GM23338 (cell line): ENCODE data around the gene LOXL1. TPM values are rescaled to one million over a fixed set of nuclear protein-coding genes. Genes with fewer than 3 reads are reported as not detected.

Source experiments
- ATAC-seq: fragments of 200-7000 bp; cut with Tn5 transposase; 3 replicates; pipeline ENCODE4 v1.9.1; 2020
- DNase-seq: peaks from one replicate; pipeline ENCODE4 v3.0.0-alpha.2; 2015; ENCODE audit warnings: low spot score
- H2AFZ ChIP-seq: fragments of 200-600 bp; sonication (generic); 2 replicates; pipeline ENCODE4 v1.8.0; 2016; ENCODE audit warnings: antibody characterized with exemption, mild to moderate bottlenecking, moderate library complexity
- H3F3A ChIP-seq: fragments of 200-600 bp; sonication (generic); replicated peaks from 2 replicates; pipeline ENCODE4 v1.8.0; 2017; ENCODE audit warnings: antibody characterized with exemption, mixed run types, low read depth
- H3K27ac ChIP-seq: fragments of 200-600 bp; sonication (generic); 2 replicates; pipeline ENCODE4 v1.6.1; 2016; ENCODE audit warnings: low read depth
- H3K27me3 ChIP-seq: fragments of 200-600 bp; sonication (generic); 2 replicates; pipeline ENCODE4 v1.8.0; 2016; ENCODE audit warnings: mild to moderate bottlenecking, mixed run types, moderate library complexity; ENCODE audit not compliant: insufficient read depth
- H3K36me3 ChIP-seq: fragments of 200-600 bp; sonication (generic); 2 replicates; pipeline ENCODE4 v1.8.0; 2016; ENCODE audit warnings: mild to moderate bottlenecking; ENCODE audit not compliant: insufficient read depth
- H3K4me1 ChIP-seq: fragments of 200-600 bp; sonication (generic); 2 replicates; pipeline ENCODE4 v1.8.0; 2016; ENCODE audit warnings: mild to moderate bottlenecking, moderate library complexity; ENCODE audit not compliant: insufficient read depth
- H3K4me2 ChIP-seq: fragments of 200-600 bp; sonication (generic); 2 replicates; pipeline ENCODE4 v1.7.1; 2017; ENCODE audit warnings: mixed run types
- H3K4me3 ChIP-seq: fragments of 200-600 bp; sonication (generic); 2 replicates; pipeline ENCODE4 v1.6.1; 2016; ENCODE audit warnings: mixed run types
- H3K79me2 ChIP-seq: fragments of 200-600 bp; sonication (generic); replicated peaks from 2 replicates; pipeline ENCODE4 v1.8.0; 2017; ENCODE audit warnings: mild to moderate bottlenecking; ENCODE audit not compliant: insufficient read depth
- H3K9me2 ChIP-seq: fragments of 200-600 bp; sonication (generic); 2 replicates; pipeline ENCODE4 v1.8.0; 2017; ENCODE audit not compliant: insufficient read depth
- H4K20me1 ChIP-seq: fragments of 200-600 bp; sonication (generic); replicated peaks from 2 replicates; pipeline ENCODE4 v1.8.0; 2017; ENCODE audit warnings: mild to moderate bottlenecking; ENCODE audit not compliant: insufficient read depth
- H3K27ac Mint-ChIP-seq: 2 replicates; pipeline ENCODE4 v1.8.0; 2020; ENCODE audit warnings: inconsistent platforms, mild to moderate bottlenecking, moderate library complexity, mixed read lengths
- H3K27me3 Mint-ChIP-seq: 3 replicates; pipeline ENCODE4 v1.8.0; 2022; ENCODE audit warnings: low read depth, mild to moderate bottlenecking, moderate library complexity, mixed read lengths, inconsistent platforms; ENCODE audit not compliant: insufficient read depth, poor library complexity
- H3K36me3 Mint-ChIP-seq: 3 replicates; pipeline ENCODE4 v1.8.0; 2021; ENCODE audit warnings: low read depth, mild to moderate bottlenecking, inconsistent platforms, moderate library complexity, mixed read lengths
- H3K4me1 Mint-ChIP-seq: 3 replicates; pipeline ENCODE4 v1.8.0; 2020; ENCODE audit warnings: mild to moderate bottlenecking, inconsistent platforms, mixed read lengths
- H3K4me3 Mint-ChIP-seq: 3 replicates; pipeline ENCODE4 v1.8.0; 2021; ENCODE audit warnings: moderate library complexity, mild to moderate bottlenecking, inconsistent platforms, mixed read lengths
- H3K9me3 Mint-ChIP-seq: 3 replicates; pipeline ENCODE4 v1.8.0; 2020; ENCODE audit warnings: moderate library complexity, mild to moderate bottlenecking, inconsistent platforms, mixed read lengths
- CREB1 ChIP-seq: fragments of 250-450 bp; sonication (Bioruptor Pico); IDR thresholded peaks from 2 replicates; pipeline ENCODE4 v1.5.0; 2020; ENCODE audit warnings: low read depth, mild to moderate bottlenecking, moderate library complexity
- ETS1 ChIP-seq: IDR thresholded peaks from 2 replicates; pipeline ENCODE4 v1.6.1; 2016; ENCODE audit warnings: antibody characterized with exemption
- EZH2 ChIP-seq: fragments of 200-600 bp; sonication (generic); IDR thresholded peaks from one replicate; pipeline ENCODE4 v1.8.0; 2017; ENCODE audit warnings: antibody characterized with exemption, mild to moderate bottlenecking, low read depth; ENCODE audit not compliant: unreplicated experiment
- EZH2phosphoT487 ChIP-seq: fragments of 200-600 bp; sonication (generic); IDR thresholded peaks from one replicate; pipeline ENCODE4 v1.8.1; 2018; ENCODE audit warnings: antibody characterized with exemption; ENCODE audit not compliant: unreplicated experiment
- JUNB ChIP-seq: IDR thresholded peaks from one replicate; pipeline ENCODE4 v1.6.1; 2016; ENCODE audit warnings: antibody characterized with exemption; ENCODE audit not compliant: unreplicated experiment
- NANOG ChIP-seq: IDR thresholded peaks from 2 replicates; pipeline ENCODE4 v1.6.1; 2016; ENCODE audit warnings: antibody characterized with exemption, borderline replicate concordance
- POLR2AphosphoS5 ChIP-seq: IDR thresholded peaks from 2 replicates; pipeline ENCODE4 v1.6.1; 2016; ENCODE audit warnings: antibody characterized with exemption, low read depth
- REST ChIP-seq: IDR thresholded peaks from one replicate; pipeline ENCODE4 v1.6.1; 2018; ENCODE audit warnings: antibody characterized with exemption; ENCODE audit not compliant: unreplicated experiment
- STAT1 ChIP-seq: IDR thresholded peaks from one replicate; pipeline ENCODE4 v1.6.1; 2016; ENCODE audit warnings: antibody characterized with exemption; ENCODE audit not compliant: unreplicated experiment
- ZNF331 ChIP-seq: fragments of 250-450 bp; sonication (Bioruptor Pico); IDR thresholded peaks from 2 replicates; pipeline ENCODE4 v1.5.0; 2020; ENCODE audit warnings: low read depth, mild to moderate bottlenecking, moderate library complexity
- ZNF462 ChIP-seq: fragments of 250-450 bp; sonication (Bioruptor Pico); IDR thresholded peaks from 2 replicates; pipeline ENCODE4 v1.5.0; 2020; ENCODE audit warnings: mild to moderate bottlenecking, moderate library complexity
- polyA plus RNA-seq: library from polyadenylated mRNA; unstranded; fragments of >200 nt; fragmentation: Nextera tagmentation; extraction: Ambion mirVana; gene quantifications from 2 replicates; pipeline ENCODE4 v1.2.1, GENCODE V29; 2016
- total RNA-seq: library from RNA; depleted of rRNA; stranded (reverse); fragments of >200 nt; shearing (Covaris generic); gene quantifications from 2 replicates; pipeline ENCODE4 v1.2.3, GENCODE V29; 2014
- TF ChIP-seq, protein P1 (sequence below), 2 experiments: fragments of 200-600 bp in 1 of 2; sonication (generic) in 1 of 2; conservative IDR thresholded peaks; 2 replicates each; pipeline versions ENCODE4 v1.5.1 to v1.6.1; 2016 to 2017; ENCODE audit warnings: antibody characterized with exemption in 2 of 2, low read depth in 2 of 2, mild to moderate bottlenecking in 2 of 2, moderate library complexity in 1 of 2

Gene LOXL1
- total and polyA plus RNA-seq, 2 experiments from 2014 or later, result 6.9 to 10.8 TPM

- TF ChIP-seq REST (no peak), JUNB (no peak)
These were observed 5.2 kb downstream of the LOXL1 start (continued) for GRCh38 chr15:73931441-73931840.

- Mint-ChIP-seq H3K36me3 (no peaks in the 10 kb centered on the region), H3K9me3 (no peaks in the 10 kb centered on the region), H3K4me3 (no peak overlapping the region), H3K4me1 (peaks cover 33% of the 10 kb centered on the region), H3K27me3 (peaks cover 20% of the 10 kb centered on the region), H3K27ac (no peak overlapping the region; the same call in 1 of the 2 replicates)
- Histone ChIP-seq H3K27me3 (peaks cover 11% of the 10 kb centered on the region; the same call in 1 of the 2 replicates), H4K20me1 (no peaks in the 10 kb centered on the region), H3K9me2 (no peaks in the 10 kb centered on the region), H3K4me1 (peaks cover 4% of the 10 kb centered on the region; the same call in 1 of the 2 replicates), H3K4me3 (no peak overlapping the region), H3K79me2 (no peaks in the 10 kb centered on the region), H3K36me3 (no peaks in the 10 kb centered on the region), H3K27ac (no peak overlapping the region), H2AFZ (no peak overlapping the region), H3F3A (no peaks in the 10 kb centered on the region), H3K4me2 (no peak overlapping the region)
- DNase-seq (no peak), ATAC-seq (no peak)
- TF ChIP-seq, protein P1, sequence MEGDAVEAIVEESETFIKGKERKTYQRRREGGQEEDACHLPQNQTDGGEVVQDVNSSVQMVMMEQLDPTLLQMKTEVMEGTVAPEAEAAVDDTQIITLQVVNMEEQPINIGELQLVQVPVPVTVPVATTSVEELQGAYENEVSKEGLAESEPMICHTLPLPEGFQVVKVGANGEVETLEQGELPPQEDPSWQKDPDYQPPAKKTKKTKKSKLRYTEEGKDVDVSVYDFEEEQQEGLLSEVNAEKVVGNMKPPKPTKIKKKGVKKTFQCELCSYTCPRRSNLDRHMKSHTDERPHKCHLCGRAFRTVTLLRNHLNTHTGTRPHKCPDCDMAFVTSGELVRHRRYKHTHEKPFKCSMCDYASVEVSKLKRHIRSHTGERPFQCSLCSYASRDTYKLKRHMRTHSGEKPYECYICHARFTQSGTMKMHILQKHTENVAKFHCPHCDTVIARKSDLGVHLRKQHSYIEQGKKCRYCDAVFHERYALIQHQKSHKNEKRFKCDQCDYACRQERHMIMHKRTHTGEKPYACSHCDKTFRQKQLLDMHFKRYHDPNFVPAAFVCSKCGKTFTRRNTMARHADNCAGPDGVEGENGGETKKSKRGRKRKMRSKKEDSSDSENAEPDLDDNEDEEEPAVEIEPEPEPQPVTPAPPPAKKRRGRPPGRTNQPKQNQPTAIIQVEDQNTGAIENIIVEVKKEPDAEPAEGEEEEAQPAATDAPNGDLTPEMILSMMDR (conservative IDR thresholded peaks at IDR 0.05; ENCODE audit: low read depth in 2 of 2), result no peak
- TF ChIP-seq NANOG (no peak), ETS1 (no peak), POLR2AphosphoS5 (no peak), EZH2phosphoT487 (no peak), JUNB (no peak), STAT1 (no peak), ZNF462 (CRISPR knock-in tag) (no peak), EZH2 (no peak), CREB1 (CRISPR knock-in tag) (no peak), ZNF331 (CRISPR knock-in tag) (no peak)
These were observed 6.3 kb downstream of the LOXL1 start for GRCh38 chr15:73932381-73933191.
